H9 (cell line): Measurements from ENCODE around the gene ADAP2. TPM values are rescaled to one million over a fixed set of nuclear protein-coding genes. Genes with fewer than 3 reads are reported as not detected.

Source experiments
- DNase-seq: peaks from one replicate; pipeline ENCODE4 v3.0.0-alpha.2; 2017
- H2AFZ ChIP-seq: one replicate; pipeline ENCODE4 v1.6.1; 2013; ENCODE audit warnings: mild to moderate bottlenecking, low read length, control low read depth, moderate library complexity
- H2AK5ac ChIP-seq: 2 replicates; pipeline ENCODE4 v1.6.1; 2013; ENCODE audit warnings: low read length, control low read depth, mixed read lengths; ENCODE audit not compliant: insufficient read length
- H2BK120ac ChIP-seq: one replicate; pipeline ENCODE4 v1.6.1; 2013; ENCODE audit warnings: low read depth, mild to moderate bottlenecking, low read length, control low read depth, inconsistent platforms; ENCODE audit not compliant: poor library complexity, severe bottlenecking
- H2BK12ac ChIP-seq: 2 replicates; pipeline ENCODE4 v1.6.1; 2013; ENCODE audit warnings: low read length, control low read depth, mixed read lengths, low read depth; ENCODE audit not compliant: insufficient read length
- H2BK15ac ChIP-seq: 2 replicates; pipeline ENCODE4 v1.6.1; 2013; ENCODE audit warnings: low read depth, low read length, control low read depth
- H2BK20ac ChIP-seq: one replicate; pipeline ENCODE4 v1.6.1; 2013; ENCODE audit warnings: low read depth, mild to moderate bottlenecking, low read length, control low read depth, inconsistent platforms; ENCODE audit not compliant: poor library complexity, severe bottlenecking
- H2BK5ac ChIP-seq: 2 replicates; pipeline ENCODE4 v1.6.1; 2013; ENCODE audit warnings: low read length, control low read depth, mixed read lengths; ENCODE audit not compliant: insufficient read length
- H3K14ac ChIP-seq: 2 replicates; pipeline ENCODE4 v1.6.1; 2013; ENCODE audit warnings: low read length, control low read depth; ENCODE audit not compliant: insufficient read depth
- H3K18ac ChIP-seq: 2 replicates; pipeline ENCODE4 v1.6.1; 2013; ENCODE audit warnings: low read depth, mild to moderate bottlenecking, mixed read lengths, low read length, control low read depth; ENCODE audit not compliant: insufficient read length
- H3K23ac ChIP-seq: 2 replicates; pipeline ENCODE4 v1.6.1; 2013; ENCODE audit warnings: low read length, control low read depth, mixed read lengths, low read depth; ENCODE audit not compliant: insufficient read length
- H3K23me2 ChIP-seq: 2 replicates; pipeline ENCODE4 v1.6.1; 2013; ENCODE audit warnings: low read depth, mild to moderate bottlenecking, mixed read lengths, low read length, control low read depth; ENCODE audit not compliant: insufficient read length, poor library complexity, severe bottlenecking
- H3K27ac ChIP-seq: 2 replicates; pipeline ENCODE4 v1.5.1; 2013; ENCODE audit warnings: low read length, control low read depth, mixed read lengths, low read depth; ENCODE audit not compliant: insufficient read length
- H3K27me3 ChIP-seq: 2 replicates; pipeline ENCODE4 v1.6.1; 2013; ENCODE audit warnings: low read length, control low read depth, inconsistent platforms; ENCODE audit not compliant: insufficient read depth
- H3K4ac ChIP-seq: 2 replicates; pipeline ENCODE4 v1.6.1; 2013; ENCODE audit warnings: low read depth, mild to moderate bottlenecking, control low read depth, inconsistent platforms, low read length, moderate library complexity
- H3K4me1 ChIP-seq: 2 replicates; pipeline ENCODE4 v1.6.1; 2013; ENCODE audit warnings: low read length, control low read depth, inconsistent platforms; ENCODE audit not compliant: insufficient read depth
- H3K4me2 ChIP-seq: 2 replicates; pipeline ENCODE4 v1.6.1; 2013; ENCODE audit warnings: low read length, control low read depth, mixed read lengths; ENCODE audit not compliant: insufficient read length, insufficient read depth
- H3K56ac ChIP-seq: 2 replicates; pipeline ENCODE4 v1.6.1; 2013; ENCODE audit warnings: low read depth, mild to moderate bottlenecking, mixed read lengths, low read length, control low read depth; ENCODE audit not compliant: insufficient read length
- H3K79me1 ChIP-seq: 2 replicates; pipeline ENCODE4 v1.6.1; 2013; ENCODE audit warnings: low read depth, mild to moderate bottlenecking, moderate library complexity, low read length, control low read depth, inconsistent platforms; ENCODE audit not compliant: insufficient read depth, poor library complexity, severe bottlenecking
- H3K79me2 ChIP-seq: 2 replicates; pipeline ENCODE4 v1.6.1; 2013; ENCODE audit warnings: low read length, control low read depth, inconsistent platforms; ENCODE audit not compliant: insufficient read depth
- H3K9ac ChIP-seq: 2 replicates; pipeline ENCODE4 v1.6.1; 2013; ENCODE audit warnings: low read length, control low read depth, mixed read lengths; ENCODE audit not compliant: insufficient read length; ENCODE audit errors: extremely low read depth
- H3K9me3 ChIP-seq: one replicate; pipeline ENCODE4 v1.6.1; 2013; ENCODE audit warnings: low read depth, low read length, inconsistent platforms; ENCODE audit not compliant: control insufficient read depth
- H3T11ph ChIP-seq: one replicate; pipeline ENCODE4 v1.6.1; 2013; ENCODE audit warnings: mild to moderate bottlenecking, low read length, control low read depth, inconsistent platforms
- H4K20me1 ChIP-seq: one replicate; pipeline ENCODE4 v1.6.1; 2013; ENCODE audit not compliant: control insufficient read depth, insufficient read length, insufficient read depth
- H4K5ac ChIP-seq: 2 replicates; pipeline ENCODE4 v1.6.1; 2013; ENCODE audit warnings: low read depth, mild to moderate bottlenecking, mixed read lengths, low read length, control low read depth; ENCODE audit not compliant: insufficient read length
- H4K8ac ChIP-seq: replicated peaks from 2 replicates; pipeline ENCODE4 v1.6.1; 2013; ENCODE audit warnings: low read length, control low read depth, mixed read lengths, low read depth; ENCODE audit not compliant: insufficient read length
- H4K91ac ChIP-seq: 2 replicates; pipeline ENCODE4 v1.6.1; 2013; ENCODE audit warnings: low read depth, mild to moderate bottlenecking, moderate library complexity, mixed read lengths, low read length, control low read depth; ENCODE audit not compliant: insufficient read length
- H3K27ac Mint-ChIP-seq, 3 experiments: 2 replicates in 2 of 3; 3 replicates in 1 of 3; pipeline ENCODE4 v1.8.0; 2020 to 2021; ENCODE audit warnings: mixed read lengths in 3 of 3, mild to moderate bottlenecking in 1 of 3, moderate library complexity in 1 of 3
- H3K27me3 Mint-ChIP-seq: 2 replicates; pipeline ENCODE4 v1.8.0; 2021; ENCODE audit warnings: low read depth, mild to moderate bottlenecking, moderate library complexity, mixed read lengths
- H3K36me3 Mint-ChIP-seq, 3 experiments: 2 replicates in 2 of 3; 3 replicates in 1 of 3; pipeline ENCODE4 v1.8.0; 2020 to 2021; ENCODE audit warnings: low read depth in 3 of 3, mixed read lengths in 3 of 3; ENCODE audit not compliant: insufficient read depth in 1 of 3
- H3K4me1 Mint-ChIP-seq, 2 experiments: 2 replicates each; pipeline ENCODE4 v1.8.0; 2020; ENCODE audit warnings: mixed read lengths in 2 of 2
- H3K4me3 Mint-ChIP-seq, 2 experiments: 2 replicates in 1 of 2; 3 replicates in 1 of 2; pipeline ENCODE4 v1.8.0; 2020 to 2021; ENCODE audit warnings: mild to moderate bottlenecking in 2 of 2, mixed read lengths in 2 of 2, moderate library complexity in 1 of 2
- H3K9me3 Mint-ChIP-seq, 2 experiments: 2 replicates in 1 of 2; 3 replicates in 1 of 2; pipeline ENCODE4 v1.8.0; 2020; ENCODE audit warnings: mild to moderate bottlenecking in 2 of 2, mixed read lengths in 2 of 2, moderate library complexity in 1 of 2
- CTCF ChIP-seq: fragments of 200-600 bp; sonication (generic); conservative IDR thresholded peaks from 3 replicates; pipeline ENCODE4 v1.8.0; 2021; ENCODE audit warnings: antibody characterized with exemption, mild to moderate bottlenecking
- WGBS: extraction: QIAGEN DNeasy Blood & Tissue Kit; methylation state at CpG from one replicate; pipeline ENCODE4 v1.1.7; 2013; ENCODE audit warnings: missing lambda C conversion rate, low lambda C conversion rate, mixed read lengths; ENCODE audit not compliant: insufficient read length; ENCODE audit errors: extremely low coverage; 5-methylcytosine and 5-hydroxymethylcytosine counted together
- total RNA-seq: library from RNA; stranded (reverse); gene quantifications from 2 replicates; pipeline ENCODE4 v1.2.1, GENCODE V29; 2021

The ADAP2 gene
- total RNA-seq, 1 experiment from 2014 or later, result 1.2 TPM

- no peak overlapping the region for H3K4me3 Mint-ChIP-seq
- H3K23ac ChIP-seq, result no peak overlapping the region
- H3T11ph ChIP-seq, result no peak overlapping the region
- no peaks in the 10 kb centered on the region for H3K27me3 ChIP-seq
- H3K9ac ChIP-seq, result no peak overlapping the region
- no peak overlapping the region for H3K4ac ChIP-seq
- H3K9me3 Mint-ChIP-seq, result no peaks in the 10 kb centered on the region
- no peak overlapping the region for H4K5ac ChIP-seq
- no peak overlapping the region for H3K27ac Mint-ChIP-seq
- H2AK5ac ChIP-seq, result no peak overlapping the region
- H3K79me2 ChIP-seq, result no peaks in the 10 kb centered on the region
- no peak overlapping the region for H2BK12ac ChIP-seq
- H3K79me1 ChIP-seq, result no peaks in the 10 kb centered on the region
- no peak overlapping the region for H2BK20ac ChIP-seq
- no peaks in the 10 kb centered on the region for H3K9me3 ChIP-seq
- H4K91ac ChIP-seq, result no peak overlapping the region
- no peak overlapping the region for H3K14ac ChIP-seq
- H3K23me2 ChIP-seq, result no peaks in the 10 kb centered on the region
- H4K8ac ChIP-seq, result no peak overlapping the region
- no peak overlapping the region for H2BK15ac ChIP-seq
- no peaks in the 10 kb centered on the region for H3K27me3 Mint-ChIP-seq
- H2AFZ ChIP-seq, result no peak overlapping the region
- TF ChIP-seq CTCF, result peak; percentile 57
- no CpG with 5 or more reads among the region's 3 CpGs for WGBS
- no peak overlapping the region for H3K56ac ChIP-seq
- no peak overlapping the region for H3K4me2 ChIP-seq
- peaks cover 0 to 16% (median 13%) of the 10 kb centered on the region in 3 experiments; a peak in 3 of 7 replicates for H3K36me3 Mint-ChIP-seq
- no peak overlapping the region for H2BK5ac ChIP-seq
- DNase-seq, result no peak
- no peak overlapping the region for H2BK120ac ChIP-seq
- H3K18ac ChIP-seq, result no peak overlapping the region
- H3K4me1 Mint-ChIP-seq, result no peaks in the 10 kb centered on the region
- H3K27ac ChIP-seq, result no peak overlapping the region
- H3K4me1 ChIP-seq, result no peaks in the 10 kb centered on the region
- no peaks in the 10 kb centered on the region for H4K20me1 ChIP-seq
These were observed 70.8 kb downstream of the ADAP2 start for GRCh38 chr17:30992551-30992950.
